ENCODE results near the gene ZBED4. TPM values are rescaled to one million over a fixed set of nuclear protein-coding genes. Genes with fewer than 3 reads are reported as not detected.

ZBED4 gene
- total RNA-seq, 1 donor from 2014 or later = 43.8 TPM

- DNase-seq (ENCODE audit: low read depth, low spot score) = no peak
- Mint-ChIP-seq H3K9me3 (peaks cover 38% of the 10 kb centered on the region), H3K4me1 (peaks cover 17% of the 10 kb centered on the region), H3K27me3 (ENCODE audit: low read depth) (no peaks in the 10 kb centered on the region), H3K4me3 (no peak overlapping the region), H3K27ac (ENCODE audit: unreplicated experiment) (no peak overlapping the region), H3K36me3 (ENCODE audit: low read depth) (peaks cover 71% of the 10 kb centered on the region)
- TF ChIP-seq CTCF (conservative IDR thresholded peaks at IDR 0.05) = no peak
These were observed 15.6 kb downstream of the ZBED4 start for GRCh38 chr22:49869086-49869830.

- no peak overlapping the region for H3K27ac Mint-ChIP-seq (ENCODE audit: unreplicated experiment)
- H3K36me3 Mint-ChIP-seq (ENCODE audit: low read depth) = peaks cover 74% of the 10 kb centered on the region
- H3K4me1 Mint-ChIP-seq = peaks cover 17% of the 10 kb centered on the region
- peaks cover 38% of the 10 kb centered on the region for H3K9me3 Mint-ChIP-seq
- no peak overlapping the region for H3K4me3 Mint-ChIP-seq
- no peaks in the 10 kb centered on the region for H3K27me3 Mint-ChIP-seq (ENCODE audit: low read depth)
- DNase-seq (ENCODE audit: low read depth, low spot score) = no peak
- no peak for TF ChIP-seq CTCF (conservative IDR thresholded peaks at IDR 0.05)
These were observed 16.4 kb downstream of the ZBED4 start for GRCh38 chr22:49869845-49870712.

- Mint-ChIP-seq H3K36me3 (ENCODE audit: low read depth) (peaks cover 74% of the 10 kb centered on the region), H3K4me3 (no peak overlapping the region), H3K27me3 (ENCODE audit: low read depth) (no peaks in the 10 kb centered on the region), H3K27ac (ENCODE audit: unreplicated experiment) (no peak overlapping the region), H3K9me3 (peaks cover 30% of the 10 kb centered on the region), H3K4me1 (peaks cover 17% of the 10 kb centered on the region)
- TF ChIP-seq CTCF (conservative IDR thresholded peaks at IDR 0.05) = no peak
- no peak for DNase-seq (ENCODE audit: low read depth, low spot score)
These were observed 17.8 kb downstream of the ZBED4 start for GRCh38 chr22:49871482-49871881.

GRCh38 chr22:49872347-49872746 is 18.7 kb downstream of the ZBED4 start:
- H3K36me3 Mint-ChIP-seq (ENCODE audit: low read depth) = peaks cover 70% of the 10 kb centered on the region
- TF ChIP-seq CTCF (conservative IDR thresholded peaks at IDR 0.05) = no peak
- DNase-seq (ENCODE audit: low read depth, low spot score) = no peak
- H3K4me3 Mint-ChIP-seq = no peak overlapping the region
- peaks cover 22% of the 10 kb centered on the region for H3K9me3 Mint-ChIP-seq
- H3K4me1 Mint-ChIP-seq = peaks cover 17% of the 10 kb centered on the region
- H3K27me3 Mint-ChIP-seq (ENCODE audit: low read depth) = no peaks in the 10 kb centered on the region
- no peak overlapping the region for H3K27ac Mint-ChIP-seq (ENCODE audit: unreplicated experiment)

- DNase-seq (ENCODE audit: low read depth, low spot score) = no peak
- no peak for TF ChIP-seq CTCF (conservative IDR thresholded peaks at IDR 0.05)
- H3K27ac Mint-ChIP-seq (ENCODE audit: unreplicated experiment) = no peak overlapping the region
- H3K4me3 Mint-ChIP-seq = peak overlapping the region; percentile 12
- H3K9me3 Mint-ChIP-seq = peaks cover 23% of the 10 kb centered on the region
- peaks cover 68% of the 10 kb centered on the region for H3K36me3 Mint-ChIP-seq (ENCODE audit: low read depth)
- H3K4me1 Mint-ChIP-seq = peaks cover 21% of the 10 kb centered on the region
- H3K27me3 Mint-ChIP-seq (ENCODE audit: low read depth) = no peaks in the 10 kb centered on the region
These were observed 19.7 kb downstream of the ZBED4 start for GRCh38 chr22:49873228-49873940.

Measured in neural crest cell (in vitro differentiated cells).